H9 (cell line): Measurements from ENCODE around the gene ZBTB49. TPM values are rescaled to one million over a fixed set of nuclear protein-coding genes. Genes with fewer than 3 reads are reported as not detected.

Experiments
- DNase-seq: peaks from one replicate; pipeline ENCODE4 v3.0.0-alpha.2; 2017
- H2AFZ ChIP-seq: one replicate; pipeline ENCODE4 v1.6.1; 2013; ENCODE audit warnings: mild to moderate bottlenecking, low read length, control low read depth, moderate library complexity
- H2AK5ac ChIP-seq: 2 replicates; pipeline ENCODE4 v1.6.1; 2013; ENCODE audit warnings: low read length, control low read depth, mixed read lengths; ENCODE audit not compliant: insufficient read length
- H2BK120ac ChIP-seq: one replicate; pipeline ENCODE4 v1.6.1; 2013; ENCODE audit warnings: low read depth, mild to moderate bottlenecking, low read length, control low read depth, inconsistent platforms; ENCODE audit not compliant: poor library complexity, severe bottlenecking
- H2BK12ac ChIP-seq: 2 replicates; pipeline ENCODE4 v1.6.1; 2013; ENCODE audit warnings: low read length, control low read depth, mixed read lengths, low read depth; ENCODE audit not compliant: insufficient read length
- H2BK15ac ChIP-seq: 2 replicates; pipeline ENCODE4 v1.6.1; 2013; ENCODE audit warnings: low read depth, low read length, control low read depth
- H2BK20ac ChIP-seq: one replicate; pipeline ENCODE4 v1.6.1; 2013; ENCODE audit warnings: low read depth, mild to moderate bottlenecking, low read length, control low read depth, inconsistent platforms; ENCODE audit not compliant: poor library complexity, severe bottlenecking
- H2BK5ac ChIP-seq: 2 replicates; pipeline ENCODE4 v1.6.1; 2013; ENCODE audit warnings: low read length, control low read depth, mixed read lengths; ENCODE audit not compliant: insufficient read length
- H3K14ac ChIP-seq: 2 replicates; pipeline ENCODE4 v1.6.1; 2013; ENCODE audit warnings: low read length, control low read depth; ENCODE audit not compliant: insufficient read depth
- H3K18ac ChIP-seq: 2 replicates; pipeline ENCODE4 v1.6.1; 2013; ENCODE audit warnings: low read depth, mild to moderate bottlenecking, mixed read lengths, low read length, control low read depth; ENCODE audit not compliant: insufficient read length
- H3K23ac ChIP-seq: 2 replicates; pipeline ENCODE4 v1.6.1; 2013; ENCODE audit warnings: low read length, control low read depth, mixed read lengths, low read depth; ENCODE audit not compliant: insufficient read length
- H3K23me2 ChIP-seq: 2 replicates; pipeline ENCODE4 v1.6.1; 2013; ENCODE audit warnings: low read depth, mild to moderate bottlenecking, mixed read lengths, low read length, control low read depth; ENCODE audit not compliant: insufficient read length, poor library complexity, severe bottlenecking
- H3K27ac ChIP-seq: 2 replicates; pipeline ENCODE4 v1.5.1; 2013; ENCODE audit warnings: low read length, control low read depth, mixed read lengths, low read depth; ENCODE audit not compliant: insufficient read length
- H3K27me3 ChIP-seq: 2 replicates; pipeline ENCODE4 v1.6.1; 2013; ENCODE audit warnings: low read length, control low read depth, inconsistent platforms; ENCODE audit not compliant: insufficient read depth
- H3K4ac ChIP-seq: 2 replicates; pipeline ENCODE4 v1.6.1; 2013; ENCODE audit warnings: low read depth, mild to moderate bottlenecking, control low read depth, inconsistent platforms, low read length, moderate library complexity
- H3K4me1 ChIP-seq: 2 replicates; pipeline ENCODE4 v1.6.1; 2013; ENCODE audit warnings: low read length, control low read depth, inconsistent platforms; ENCODE audit not compliant: insufficient read depth
- H3K4me2 ChIP-seq: 2 replicates; pipeline ENCODE4 v1.6.1; 2013; ENCODE audit warnings: low read length, control low read depth, mixed read lengths; ENCODE audit not compliant: insufficient read length, insufficient read depth
- H3K56ac ChIP-seq: 2 replicates; pipeline ENCODE4 v1.6.1; 2013; ENCODE audit warnings: low read depth, mild to moderate bottlenecking, mixed read lengths, low read length, control low read depth; ENCODE audit not compliant: insufficient read length
- H3K79me1 ChIP-seq: 2 replicates; pipeline ENCODE4 v1.6.1; 2013; ENCODE audit warnings: low read depth, mild to moderate bottlenecking, moderate library complexity, low read length, control low read depth, inconsistent platforms; ENCODE audit not compliant: insufficient read depth, poor library complexity, severe bottlenecking
- H3K79me2 ChIP-seq: 2 replicates; pipeline ENCODE4 v1.6.1; 2013; ENCODE audit warnings: low read length, control low read depth, inconsistent platforms; ENCODE audit not compliant: insufficient read depth
- H3K9ac ChIP-seq: 2 replicates; pipeline ENCODE4 v1.6.1; 2013; ENCODE audit warnings: low read length, control low read depth, mixed read lengths; ENCODE audit not compliant: insufficient read length; ENCODE audit errors: extremely low read depth
- H3K9me3 ChIP-seq: one replicate; pipeline ENCODE4 v1.6.1; 2013; ENCODE audit warnings: low read depth, low read length, inconsistent platforms; ENCODE audit not compliant: control insufficient read depth
- H3T11ph ChIP-seq: one replicate; pipeline ENCODE4 v1.6.1; 2013; ENCODE audit warnings: mild to moderate bottlenecking, low read length, control low read depth, inconsistent platforms
- H4K20me1 ChIP-seq: one replicate; pipeline ENCODE4 v1.6.1; 2013; ENCODE audit not compliant: control insufficient read depth, insufficient read length, insufficient read depth
- H4K5ac ChIP-seq: 2 replicates; pipeline ENCODE4 v1.6.1; 2013; ENCODE audit warnings: low read depth, mild to moderate bottlenecking, mixed read lengths, low read length, control low read depth; ENCODE audit not compliant: insufficient read length
- H4K8ac ChIP-seq: replicated peaks from 2 replicates; pipeline ENCODE4 v1.6.1; 2013; ENCODE audit warnings: low read length, control low read depth, mixed read lengths, low read depth; ENCODE audit not compliant: insufficient read length
- H4K91ac ChIP-seq: 2 replicates; pipeline ENCODE4 v1.6.1; 2013; ENCODE audit warnings: low read depth, mild to moderate bottlenecking, moderate library complexity, mixed read lengths, low read length, control low read depth; ENCODE audit not compliant: insufficient read length
- H3K27ac Mint-ChIP-seq, 3 experiments: 2 replicates in 2 of 3; 3 replicates in 1 of 3; pipeline ENCODE4 v1.8.0; 2020 to 2021; ENCODE audit warnings: mixed read lengths in 3 of 3, mild to moderate bottlenecking in 1 of 3, moderate library complexity in 1 of 3
- H3K27me3 Mint-ChIP-seq: 2 replicates; pipeline ENCODE4 v1.8.0; 2021; ENCODE audit warnings: low read depth, mild to moderate bottlenecking, moderate library complexity, mixed read lengths
- H3K36me3 Mint-ChIP-seq, 3 experiments: 2 replicates in 2 of 3; 3 replicates in 1 of 3; pipeline ENCODE4 v1.8.0; 2020 to 2021; ENCODE audit warnings: low read depth in 3 of 3, mixed read lengths in 3 of 3; ENCODE audit not compliant: insufficient read depth in 1 of 3
- H3K4me1 Mint-ChIP-seq, 2 experiments: 2 replicates each; pipeline ENCODE4 v1.8.0; 2020; ENCODE audit warnings: mixed read lengths in 2 of 2
- H3K4me3 Mint-ChIP-seq, 2 experiments: 2 replicates in 1 of 2; 3 replicates in 1 of 2; pipeline ENCODE4 v1.8.0; 2020 to 2021; ENCODE audit warnings: mild to moderate bottlenecking in 2 of 2, mixed read lengths in 2 of 2, moderate library complexity in 1 of 2
- H3K9me3 Mint-ChIP-seq, 2 experiments: 2 replicates in 1 of 2; 3 replicates in 1 of 2; pipeline ENCODE4 v1.8.0; 2020; ENCODE audit warnings: mild to moderate bottlenecking in 2 of 2, mixed read lengths in 2 of 2, moderate library complexity in 1 of 2
- whole genome bisulfite sequencing: extraction: QIAGEN DNeasy Blood & Tissue Kit; methylation state at CpG from one replicate; pipeline ENCODE4 v1.1.7; 2013; ENCODE audit warnings: missing lambda C conversion rate, low lambda C conversion rate, mixed read lengths; ENCODE audit not compliant: insufficient read length; ENCODE audit errors: extremely low coverage; 5-methylcytosine and 5-hydroxymethylcytosine counted together
- total RNA-seq: library from RNA; stranded (reverse); gene quantifications from 2 replicates; pipeline ENCODE4 v1.2.1, GENCODE V29; 2021
- TF ChIP-seq, protein P1 (sequence below): fragments of 200-600 bp; sonication (generic); conservative IDR thresholded peaks from 3 replicates; pipeline ENCODE4 v1.8.0; 2021; ENCODE audit warnings: antibody characterized with exemption, mild to moderate bottlenecking

Gene ZBTB49
- total RNA-seq, 1 experiment from 2014 or later = 8.7 TPM

DNA sequence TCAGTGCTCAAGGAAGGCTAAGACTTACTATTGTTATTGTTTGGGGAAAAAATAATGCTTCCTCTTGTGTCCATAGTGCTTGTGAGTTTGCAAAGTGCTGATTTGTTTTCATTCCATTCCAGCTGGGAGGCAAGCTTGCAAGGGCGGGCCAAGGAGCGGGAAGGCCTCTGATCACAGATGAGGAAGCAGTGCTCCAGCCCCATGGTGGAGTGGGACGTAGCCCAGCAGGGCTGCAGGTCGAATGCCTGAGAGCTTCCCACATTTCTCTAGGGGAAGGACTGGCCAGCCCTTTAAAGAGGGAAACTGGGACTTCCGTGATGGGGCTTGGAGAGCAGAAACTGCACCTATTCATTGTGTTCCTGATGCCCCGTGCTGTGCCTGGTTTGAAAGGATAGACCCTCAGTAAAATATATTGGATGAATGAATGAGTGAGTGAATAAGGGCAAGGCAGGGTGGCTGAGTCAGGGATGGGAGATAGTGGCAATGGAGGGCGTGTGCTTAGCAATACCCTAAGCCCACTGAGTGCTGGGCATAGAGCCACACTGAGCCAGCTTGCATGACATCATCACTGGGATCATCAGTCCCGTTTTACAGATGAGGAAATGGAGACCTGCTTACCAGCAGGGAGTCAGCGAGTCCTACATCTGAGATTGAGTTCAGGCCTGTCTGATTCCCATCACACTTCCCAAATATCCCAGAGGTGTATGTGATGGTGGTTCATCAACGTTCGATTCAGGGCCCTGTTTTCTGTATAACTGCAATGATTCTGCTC lies 78.9 kb downstream of the ZBTB49 start:
- H2BK20ac ChIP-seq = no peak overlapping the region
- H2AFZ ChIP-seq = no peak overlapping the region
- Mint-ChIP-seq H3K36me3 (peaks cover 2 to 7% (median 2%) of the 10 kb centered on the region in 3 experiments; a peak in 3 of 7 replicates), H3K4me3 (no peak overlapping the region), H3K9me3 (peaks cover 2 to 12% of the 10 kb centered on the region in 2 experiments; a peak in 2 of 5 replicates), H3K27me3 (peaks cover 45% of the 10 kb centered on the region), H3K4me1 (peaks cover 10% of the 10 kb centered on the region in 2 experiments; a peak in 3 of 4 replicates), H3K27ac (no peak overlapping the region; a peak in 1 of 7 replicates)
- no peak overlapping the region for H3T11ph ChIP-seq
- H3K4me2 ChIP-seq = no peak overlapping the region
- H3K79me2 ChIP-seq = no peaks in the 10 kb centered on the region
- no peak overlapping the region for H4K5ac ChIP-seq
- H3K18ac ChIP-seq = no peak overlapping the region
- H3K27me3 ChIP-seq = no peaks in the 10 kb centered on the region; the same call in 1 of the 2 replicates
- no peaks in the 10 kb centered on the region for H3K23me2 ChIP-seq
- H4K20me1 ChIP-seq = no peaks in the 10 kb centered on the region
- no peaks in the 10 kb centered on the region for H3K4me1 ChIP-seq
- no peak overlapping the region for H2BK120ac ChIP-seq
- no peak overlapping the region for H3K56ac ChIP-seq
- no peak overlapping the region for H3K9ac ChIP-seq
- H3K14ac ChIP-seq = no peak overlapping the region
- TF ChIP-seq, protein P1, sequence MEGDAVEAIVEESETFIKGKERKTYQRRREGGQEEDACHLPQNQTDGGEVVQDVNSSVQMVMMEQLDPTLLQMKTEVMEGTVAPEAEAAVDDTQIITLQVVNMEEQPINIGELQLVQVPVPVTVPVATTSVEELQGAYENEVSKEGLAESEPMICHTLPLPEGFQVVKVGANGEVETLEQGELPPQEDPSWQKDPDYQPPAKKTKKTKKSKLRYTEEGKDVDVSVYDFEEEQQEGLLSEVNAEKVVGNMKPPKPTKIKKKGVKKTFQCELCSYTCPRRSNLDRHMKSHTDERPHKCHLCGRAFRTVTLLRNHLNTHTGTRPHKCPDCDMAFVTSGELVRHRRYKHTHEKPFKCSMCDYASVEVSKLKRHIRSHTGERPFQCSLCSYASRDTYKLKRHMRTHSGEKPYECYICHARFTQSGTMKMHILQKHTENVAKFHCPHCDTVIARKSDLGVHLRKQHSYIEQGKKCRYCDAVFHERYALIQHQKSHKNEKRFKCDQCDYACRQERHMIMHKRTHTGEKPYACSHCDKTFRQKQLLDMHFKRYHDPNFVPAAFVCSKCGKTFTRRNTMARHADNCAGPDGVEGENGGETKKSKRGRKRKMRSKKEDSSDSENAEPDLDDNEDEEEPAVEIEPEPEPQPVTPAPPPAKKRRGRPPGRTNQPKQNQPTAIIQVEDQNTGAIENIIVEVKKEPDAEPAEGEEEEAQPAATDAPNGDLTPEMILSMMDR = no peak
- H2BK5ac ChIP-seq = no peak overlapping the region
- no peak for DNase-seq
- no peak overlapping the region for H4K91ac ChIP-seq
- no peak overlapping the region for H4K8ac ChIP-seq
- H3K4ac ChIP-seq = no peak overlapping the region
- no peak overlapping the region for H2BK15ac ChIP-seq
- H3K79me1 ChIP-seq = no peaks in the 10 kb centered on the region
- no peak overlapping the region for H3K27ac ChIP-seq
- H3K9me3 ChIP-seq = no peaks in the 10 kb centered on the region
- H2AK5ac ChIP-seq = no peak overlapping the region
- H3K23ac ChIP-seq = no peak overlapping the region
- no CpG with 5 or more reads among the region's 11 CpGs for WGBS
- no peak overlapping the region for H2BK12ac ChIP-seq

Other genes starting within 250 kb of the ZBTB49 start
- gene OTOP1, start 63.3 kb upstream of the ZBTB49 start, total RNA-seq = not detected in 2 replicates
- gene TMEM128, start 42.0 kb upstream of the ZBTB49 start, total RNA-seq = 19.8 and 21.5 TPM in 2 replicates
- gene LYAR, start 97 bp upstream of the ZBTB49 start, total RNA-seq = 47.0 and 50.9 TPM in 2 replicates
- gene NSG1, start 96.9 kb downstream of the ZBTB49 start, total RNA-seq = 7.9 and 9.3 TPM in 2 replicates